ENCODE data around the gene C10orf95. TPM values are rescaled to one million over a fixed set of nuclear protein-coding genes. Genes with fewer than 3 reads are reported as not detected.

The C10orf95 gene
- total and polyA plus RNA-seq, 2 of the 13 experiments (the other 11 are each of a cell fraction or from before 2014, with no cell fraction given) = 0.05 to 0.07 TPM

DNA sequence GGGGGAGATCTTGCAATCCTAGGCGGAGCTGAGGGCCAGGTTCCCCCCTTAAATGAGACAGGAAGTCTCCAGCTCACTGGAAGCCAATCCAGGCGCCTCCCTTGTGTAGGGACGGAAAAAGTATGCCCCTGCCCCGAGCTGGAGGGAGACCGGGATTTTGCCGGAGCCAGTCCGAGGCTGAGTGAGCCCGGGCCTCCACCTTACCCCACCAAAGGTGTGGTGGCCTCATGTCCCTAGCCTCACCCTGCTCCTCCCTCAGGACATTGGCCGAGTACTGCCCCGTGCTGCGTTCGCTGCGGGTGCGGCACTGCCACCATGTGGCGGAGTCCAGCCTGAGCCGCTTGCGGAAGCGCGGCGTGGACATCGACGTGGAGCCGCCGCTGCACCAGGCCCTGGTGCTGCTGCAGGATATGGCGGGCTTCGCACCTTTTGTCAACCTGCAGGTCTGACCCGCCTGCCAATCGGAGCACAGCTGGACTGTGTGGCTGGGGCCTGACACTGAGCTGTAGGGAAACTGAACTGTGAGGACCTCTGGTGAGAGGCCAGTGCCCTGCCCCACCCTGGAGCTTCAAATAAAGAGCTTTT is 28.7 kb downstream of the C10orf95 start (continued):
- TF ChIP-seq, protein P1, sequence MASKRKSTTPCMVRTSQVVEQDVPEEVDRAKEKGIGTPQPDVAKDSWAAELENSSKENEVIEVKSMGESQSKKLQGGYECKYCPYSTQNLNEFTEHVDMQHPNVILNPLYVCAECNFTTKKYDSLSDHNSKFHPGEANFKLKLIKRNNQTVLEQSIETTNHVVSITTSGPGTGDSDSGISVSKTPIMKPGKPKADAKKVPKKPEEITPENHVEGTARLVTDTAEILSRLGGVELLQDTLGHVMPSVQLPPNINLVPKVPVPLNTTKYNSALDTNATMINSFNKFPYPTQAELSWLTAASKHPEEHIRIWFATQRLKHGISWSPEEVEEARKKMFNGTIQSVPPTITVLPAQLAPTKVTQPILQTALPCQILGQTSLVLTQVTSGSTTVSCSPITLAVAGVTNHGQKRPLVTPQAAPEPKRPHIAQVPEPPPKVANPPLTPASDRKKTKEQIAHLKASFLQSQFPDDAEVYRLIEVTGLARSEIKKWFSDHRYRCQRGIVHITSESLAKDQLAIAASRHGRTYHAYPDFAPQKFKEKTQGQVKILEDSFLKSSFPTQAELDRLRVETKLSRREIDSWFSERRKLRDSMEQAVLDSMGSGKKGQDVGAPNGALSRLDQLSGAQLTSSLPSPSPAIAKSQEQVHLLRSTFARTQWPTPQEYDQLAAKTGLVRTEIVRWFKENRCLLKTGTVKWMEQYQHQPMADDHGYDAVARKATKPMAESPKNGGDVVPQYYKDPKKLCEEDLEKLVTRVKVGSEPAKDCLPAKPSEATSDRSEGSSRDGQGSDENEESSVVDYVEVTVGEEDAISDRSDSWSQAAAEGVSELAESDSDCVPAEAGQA (IDR thresholded peaks at IDR 0.05; ENCODE audit: low read depth) = no peak
- TF ChIP-seq, protein P1 (CRISPR knock-in tag; IDR thresholded peaks at IDR 0.05; ENCODE audit: borderline replicate concordance) = no peak
- TF ChIP-seq ESRRA (CRISPR knock-in tag; IDR thresholded peaks at IDR 0.05; ENCODE audit: low read depth) = peak; percentile 49; the same call in 1 of the 2 replicates
- no peak for TF ChIP-seq SIX1 (CRISPR knock-in tag; IDR thresholded peaks at IDR 0.05; ENCODE audit: borderline replicate concordance)
- no peak for TF ChIP-seq FOXP1 (IDR thresholded peaks at IDR 0.05)
- no peak for TF ChIP-seq FOXP1 (CRISPR knock-in tag; IDR thresholded peaks at IDR 0.05)
- TF ChIP-seq, protein P2, sequence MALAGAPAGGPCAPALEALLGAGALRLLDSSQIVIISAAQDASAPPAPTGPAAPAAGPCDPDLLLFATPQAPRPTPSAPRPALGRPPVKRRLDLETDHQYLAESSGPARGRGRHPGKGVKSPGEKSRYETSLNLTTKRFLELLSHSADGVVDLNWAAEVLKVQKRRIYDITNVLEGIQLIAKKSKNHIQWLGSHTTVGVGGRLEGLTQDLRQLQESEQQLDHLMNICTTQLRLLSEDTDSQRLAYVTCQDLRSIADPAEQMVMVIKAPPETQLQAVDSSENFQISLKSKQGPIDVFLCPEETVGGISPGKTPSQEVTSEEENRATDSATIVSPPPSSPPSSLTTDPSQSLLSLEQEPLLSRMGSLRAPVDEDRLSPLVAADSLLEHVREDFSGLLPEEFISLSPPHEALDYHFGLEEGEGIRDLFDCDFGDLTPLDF (CRISPR knock-in tag; IDR thresholded peaks at IDR 0.05) = 0 out of 2 replicates have a peak, but pooled peaks have one; percentile 54
- TF ChIP-seq GABPA (IDR thresholded peaks at IDR 0.05; ENCODE audit: low read depth, low read length) = no peak
- TF ChIP-seq GABPA (CRISPR knock-in tag; IDR thresholded peaks at IDR 0.05; ENCODE audit: low read depth) = no peak
- TF ChIP-seq, protein P3, sequence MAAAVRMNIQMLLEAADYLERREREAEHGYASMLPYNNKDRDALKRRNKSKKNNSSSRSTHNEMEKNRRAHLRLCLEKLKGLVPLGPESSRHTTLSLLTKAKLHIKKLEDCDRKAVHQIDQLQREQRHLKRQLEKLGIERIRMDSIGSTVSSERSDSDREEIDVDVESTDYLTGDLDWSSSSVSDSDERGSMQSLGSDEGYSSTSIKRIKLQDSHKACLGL (CRISPR knock-in tag; IDR thresholded peaks at IDR 0.05) = peak; percentile 54; the same call in 1 of the 2 replicates
- TF ChIP-seq MAFF (IDR thresholded peaks at IDR 0.05; ENCODE audit: low read depth, low read length) = no peak
- TF ChIP-seq, protein P4, sequence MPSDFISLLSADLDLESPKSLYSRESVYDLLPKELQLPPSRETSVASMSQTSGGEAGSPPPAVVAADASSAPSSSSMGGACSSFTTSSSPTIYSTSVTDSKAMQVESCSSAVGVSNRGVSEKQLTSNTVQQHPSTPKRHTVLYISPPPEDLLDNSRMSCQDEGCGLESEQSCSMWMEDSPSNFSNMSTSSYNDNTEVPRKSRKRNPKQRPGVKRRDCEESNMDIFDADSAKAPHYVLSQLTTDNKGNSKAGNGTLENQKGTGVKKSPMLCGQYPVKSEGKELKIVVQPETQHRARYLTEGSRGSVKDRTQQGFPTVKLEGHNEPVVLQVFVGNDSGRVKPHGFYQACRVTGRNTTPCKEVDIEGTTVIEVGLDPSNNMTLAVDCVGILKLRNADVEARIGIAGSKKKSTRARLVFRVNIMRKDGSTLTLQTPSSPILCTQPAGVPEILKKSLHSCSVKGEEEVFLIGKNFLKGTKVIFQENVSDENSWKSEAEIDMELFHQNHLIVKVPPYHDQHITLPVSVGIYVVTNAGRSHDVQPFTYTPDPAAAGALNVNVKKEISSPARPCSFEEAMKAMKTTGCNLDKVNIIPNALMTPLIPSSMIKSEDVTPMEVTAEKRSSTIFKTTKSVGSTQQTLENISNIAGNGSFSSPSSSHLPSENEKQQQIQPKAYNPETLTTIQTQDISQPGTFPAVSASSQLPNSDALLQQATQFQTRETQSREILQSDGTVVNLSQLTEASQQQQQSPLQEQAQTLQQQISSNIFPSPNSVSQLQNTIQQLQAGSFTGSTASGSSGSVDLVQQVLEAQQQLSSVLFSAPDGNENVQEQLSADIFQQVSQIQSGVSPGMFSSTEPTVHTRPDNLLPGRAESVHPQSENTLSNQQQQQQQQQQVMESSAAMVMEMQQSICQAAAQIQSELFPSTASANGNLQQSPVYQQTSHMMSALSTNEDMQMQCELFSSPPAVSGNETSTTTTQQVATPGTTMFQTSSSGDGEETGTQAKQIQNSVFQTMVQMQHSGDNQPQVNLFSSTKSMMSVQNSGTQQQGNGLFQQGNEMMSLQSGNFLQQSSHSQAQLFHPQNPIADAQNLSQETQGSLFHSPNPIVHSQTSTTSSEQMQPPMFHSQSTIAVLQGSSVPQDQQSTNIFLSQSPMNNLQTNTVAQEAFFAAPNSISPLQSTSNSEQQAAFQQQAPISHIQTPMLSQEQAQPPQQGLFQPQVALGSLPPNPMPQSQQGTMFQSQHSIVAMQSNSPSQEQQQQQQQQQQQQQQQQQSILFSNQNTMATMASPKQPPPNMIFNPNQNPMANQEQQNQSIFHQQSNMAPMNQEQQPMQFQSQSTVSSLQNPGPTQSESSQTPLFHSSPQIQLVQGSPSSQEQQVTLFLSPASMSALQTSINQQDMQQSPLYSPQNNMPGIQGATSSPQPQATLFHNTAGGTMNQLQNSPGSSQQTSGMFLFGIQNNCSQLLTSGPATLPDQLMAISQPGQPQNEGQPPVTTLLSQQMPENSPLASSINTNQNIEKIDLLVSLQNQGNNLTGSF (CRISPR knock-in tag; IDR thresholded peaks at IDR 0.05) = 0 out of 2 replicates have a peak, but pooled peaks have one; percentile 78
